PC-9 (cell line): ENCODE measurements around the gene ERN1.

ENCODE experiments used
- CTCF ChIP-seq: fragments of 200-600 bp; sonication (generic); conservative IDR thresholded peaks from 2 replicates; pipeline ENCODE4 v1.6.1; 2017; ENCODE audit warnings: mixed run types, antibody characterized with exemption, mild to moderate bottlenecking, moderate library complexity
- EZH2 ChIP-seq: fragments of 200-600 bp; sonication (generic); IDR thresholded peaks from 2 replicates; pipeline ENCODE4 v1.8.0; 2017; ENCODE audit warnings: antibody characterized with exemption, low read depth

- TF ChIP-seq CTCF (no peak), EZH2 (no peak)
These were observed 26.3 kb downstream of the ERN1 start for GRCh38 chr17:64103391-64104364.
